ENCODE results near the gene ZMPSTE24.
A peak's percentile ranks its signal among the peaks of the same experiment; 100 is the strongest.
"Not testable (repeated sequence)": the region's sequence is repeated elsewhere in the genome, so short reads cannot be mapped to it uniquely, and the experiment has no call there.

ZMPSTE24 gene

GRCh38 chr1:40332695-40333094 is 74.7 kb downstream of the ZMPSTE24 start:
- no peak for DNase-seq

GRCh38 chr1:40337443-40337842 is 79.4 kb downstream of the ZMPSTE24 start:
- DNase-seq: no peak

- peak; percentile 92 for DNase-seq
Measured at GRCh38 chr1:40338745-40339419, 80.8 kb downstream of the ZMPSTE24 start.

GRCh38 chr1:40339420-40340323 is 81.6 kb downstream of the ZMPSTE24 start:
- DNase-seq: peak; percentile 21

GRCh38 chr1:40341491-40342380 is 83.7 kb downstream of the ZMPSTE24 start:
- DNase-seq: peak; percentile 28

GRCh38 chr1:40342381-40342717 is 84.3 kb downstream of the ZMPSTE24 start:
- not testable (repeated sequence) for DNase-seq
